HepG2 (cell line): ENCODE results near the gene SHOX.

Experiments used
- BRCA1 ChIP-seq: sonication (generic); formaldehyde crosslinking; IDR thresholded peaks from 2 replicates; pipeline ENCODE4 v1.4.0; 2020; ENCODE audit warnings: missing genetic modification reagents
- NCOA2 ChIP-seq: sonication (generic); formaldehyde crosslinking; IDR thresholded peaks from 2 replicates; pipeline ENCODE4 v1.8.0; 2022; ENCODE audit warnings: inconsistent platforms
- TOE1 ChIP-seq: sonication (generic); formaldehyde crosslinking; IDR thresholded peaks from 2 replicates; pipeline ENCODE4 v1.4.0; 2020; ENCODE audit warnings: mild to moderate bottlenecking, missing genetic modification reagents
- TF ChIP-seq, protein P1 (sequence below): sonication (generic); formaldehyde crosslinking; IDR thresholded peaks from 2 replicates; pipeline ENCODE4 v1.5.0; 2020; ENCODE audit warnings: mild to moderate bottlenecking, missing genetic modification reagents
- TF ChIP-seq, protein P2 (sequence below): sonication (generic); formaldehyde crosslinking; IDR thresholded peaks from 2 replicates; pipeline ENCODE4 v1.5.0; 2020; ENCODE audit warnings: mild to moderate bottlenecking, missing genetic modification reagents, moderate library complexity

DNA sequence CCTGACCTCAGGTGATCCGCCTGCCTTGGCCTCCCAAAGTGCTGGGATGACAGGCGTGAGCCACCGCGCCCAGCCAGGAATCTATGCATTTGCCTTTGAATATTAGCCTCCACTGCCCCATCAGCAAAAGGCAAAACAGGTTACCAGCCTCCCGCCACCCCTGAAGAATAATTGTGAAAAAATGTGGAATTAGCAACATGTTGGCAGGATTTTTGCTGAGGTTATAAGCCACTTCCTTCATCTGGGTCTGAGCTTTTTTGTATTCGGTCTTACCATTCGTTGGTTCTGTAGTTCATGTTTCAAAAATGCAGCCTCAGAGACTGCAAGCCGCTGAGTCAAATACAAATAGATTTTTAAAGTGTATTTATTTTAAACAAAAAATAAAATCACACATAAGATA, 44.2 kb upstream of the SHOX start:
- TF ChIP-seq, protein P1, sequence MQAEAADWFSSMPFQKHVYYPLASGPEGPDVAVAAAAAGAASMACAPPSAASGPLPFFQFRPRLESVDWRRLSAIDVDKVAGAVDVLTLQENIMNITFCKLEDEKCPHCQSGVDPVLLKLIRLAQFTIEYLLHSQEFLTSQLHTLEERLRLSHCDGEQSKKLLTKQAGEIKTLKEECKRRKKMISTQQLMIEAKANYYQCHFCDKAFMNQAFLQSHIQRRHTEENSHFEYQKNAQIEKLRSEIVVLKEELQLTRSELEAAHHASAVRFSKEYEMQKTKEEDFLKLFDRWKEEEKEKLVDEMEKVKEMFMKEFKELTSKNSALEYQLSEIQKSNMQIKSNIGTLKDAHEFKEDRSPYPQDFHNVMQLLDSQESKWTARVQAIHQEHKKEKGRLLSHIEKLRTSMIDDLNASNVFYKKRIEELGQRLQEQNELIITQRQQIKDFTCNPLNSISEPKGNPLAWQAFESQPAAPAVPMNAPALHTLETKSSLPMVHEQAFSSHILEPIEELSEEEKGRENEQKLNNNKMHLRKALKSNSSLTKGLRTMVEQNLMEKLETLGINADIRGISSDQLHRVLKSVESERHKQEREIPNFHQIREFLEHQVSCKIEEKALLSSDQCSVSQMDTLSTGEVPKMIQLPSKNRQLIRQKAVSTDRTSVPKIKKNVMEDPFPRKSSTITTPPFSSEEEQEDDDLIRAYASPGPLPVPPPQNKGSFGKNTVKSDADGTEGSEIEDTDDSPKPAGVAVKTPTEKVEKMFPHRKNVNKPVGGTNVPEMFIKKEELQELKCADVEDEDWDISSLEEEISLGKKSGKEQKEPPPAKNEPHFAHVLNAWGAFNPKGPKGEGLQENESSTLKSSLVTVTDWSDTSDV (CRISPR knock-in tag) = no peak
- TF ChIP-seq NCOA2 (CRISPR knock-in tag) (no peak), TOE1 (CRISPR knock-in tag) (no peak), BRCA1 (CRISPR knock-in tag) (no peak)
- TF ChIP-seq, protein P2, sequence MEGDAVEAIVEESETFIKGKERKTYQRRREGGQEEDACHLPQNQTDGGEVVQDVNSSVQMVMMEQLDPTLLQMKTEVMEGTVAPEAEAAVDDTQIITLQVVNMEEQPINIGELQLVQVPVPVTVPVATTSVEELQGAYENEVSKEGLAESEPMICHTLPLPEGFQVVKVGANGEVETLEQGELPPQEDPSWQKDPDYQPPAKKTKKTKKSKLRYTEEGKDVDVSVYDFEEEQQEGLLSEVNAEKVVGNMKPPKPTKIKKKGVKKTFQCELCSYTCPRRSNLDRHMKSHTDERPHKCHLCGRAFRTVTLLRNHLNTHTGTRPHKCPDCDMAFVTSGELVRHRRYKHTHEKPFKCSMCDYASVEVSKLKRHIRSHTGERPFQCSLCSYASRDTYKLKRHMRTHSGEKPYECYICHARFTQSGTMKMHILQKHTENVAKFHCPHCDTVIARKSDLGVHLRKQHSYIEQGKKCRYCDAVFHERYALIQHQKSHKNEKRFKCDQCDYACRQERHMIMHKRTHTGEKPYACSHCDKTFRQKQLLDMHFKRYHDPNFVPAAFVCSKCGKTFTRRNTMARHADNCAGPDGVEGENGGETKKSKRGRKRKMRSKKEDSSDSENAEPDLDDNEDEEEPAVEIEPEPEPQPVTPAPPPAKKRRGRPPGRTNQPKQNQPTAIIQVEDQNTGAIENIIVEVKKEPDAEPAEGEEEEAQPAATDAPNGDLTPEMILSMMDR (CRISPR knock-in tag) = no peak
